HG03469 (cell line): Measurements from ENCODE around the gene GABPB1.

Source experiments
- ATAC-seq: cut with Tn5 transposase; IDR thresholded peaks from one replicate; pipeline ENCODE4 v1.9.1; 2021; ENCODE audit warnings: mild to moderate bottlenecking, moderate library complexity, moderate number of reproducible peaks; ENCODE audit not compliant: unreplicated experiment

Gene GABPB1

GRCh38 chr15:50280271-50280670 lies 74.7 kb downstream of the GABPB1 start:
- no peak for ATAC-seq

- ATAC-seq = no peak
These were observed 76.5 kb downstream of the GABPB1 start for GRCh38 chr15:50278496-50278895.

GRCh38 chr15:50277370-50277769 lies 77.6 kb downstream of the GABPB1 start:
- ATAC-seq = no peak

- no peak for ATAC-seq
These were observed 79.1 kb downstream of the GABPB1 start for GRCh38 chr15:50275908-50276307.

GRCh38 chr15:50275091-50275490 lies 79.9 kb downstream of the GABPB1 start:
- ATAC-seq = no peak

GRCh38 chr15:50267577-50267976 lies 87.4 kb downstream of the GABPB1 start:
- ATAC-seq = no peak

GRCh38 chr15:50265620-50266019 lies 89.4 kb downstream of the GABPB1 start, which contains the start of gene HDC:
Gene HDC, minus strand, starts transcription at chr15:50265726. Its CDS starts 103 bp downstream, at chr15:50265623.
- ATAC-seq = no peak

- no peak for ATAC-seq
These were observed 92.5 kb downstream of the GABPB1 start for GRCh38 chr15:50262533-50262932.

GRCh38 chr15:50261981-50262380 lies 93.0 kb downstream of the GABPB1 start:
- no peak for ATAC-seq

- peak; percentile 40 for ATAC-seq
These were observed 94.0 kb downstream of the GABPB1 start for GRCh38 chr15:50260969-50261496.

- no peak for ATAC-seq
These were observed 95.7 kb downstream of the GABPB1 start for GRCh38 chr15:50259276-50259675.

GRCh38 chr15:50257924-50258323 lies 97.1 kb downstream of the GABPB1 start:
- ATAC-seq = no peak

- no peak for ATAC-seq
These were observed 97.7 kb downstream of the GABPB1 start for GRCh38 chr15:50257332-50257731.

- ATAC-seq = no peak
These were observed 98.6 kb downstream of the GABPB1 start for GRCh38 chr15:50256188-50257041.

GRCh38 chr15:50252556-50252955 lies 102.4 kb downstream of the GABPB1 start:
- no peak for ATAC-seq

- ATAC-seq = no peak
These were observed 103.3 kb downstream of the GABPB1 start for GRCh38 chr15:50251638-50252182.

- ATAC-seq = no peak
These were observed 104.1 kb downstream of the GABPB1 start for GRCh38 chr15:50250760-50251394.

- ATAC-seq = no peak
These were observed 105.3 kb downstream of the GABPB1 start for GRCh38 chr15:50249704-50250103.

- no peak for ATAC-seq
These were observed 105.9 kb downstream of the GABPB1 start for GRCh38 chr15:50248994-50249582.

- ATAC-seq = peak; percentile 87
These were observed 107.0 kb downstream of the GABPB1 start for GRCh38 chr15:50247819-50248655.
